AG10803 (cell line): ENCODE results near the gene SHMT2.
"Not testable (repeated sequence)": the region's sequence is repeated elsewhere in the genome, so short reads cannot be mapped to it uniquely, and the experiment has no call there.

Experiments used
- DNase-seq: peaks from one replicate; pipeline ENCODE4 v3.0.0; 2010; ENCODE audit warnings: low read depth
- H3K4me3 ChIP-seq: 2 replicates; pipeline ENCODE4 v1.5.1; 2011; ENCODE audit warnings: mild to moderate bottlenecking, low read length, control low read depth
- TF ChIP-seq, protein P1 (sequence below): conservative IDR thresholded peaks from 2 replicates; pipeline ENCODE4 v1.5.1; 2011; ENCODE audit warnings: mild to moderate bottlenecking, low read length, control low read depth, inconsistent platforms

Gene SHMT2

DNA sequence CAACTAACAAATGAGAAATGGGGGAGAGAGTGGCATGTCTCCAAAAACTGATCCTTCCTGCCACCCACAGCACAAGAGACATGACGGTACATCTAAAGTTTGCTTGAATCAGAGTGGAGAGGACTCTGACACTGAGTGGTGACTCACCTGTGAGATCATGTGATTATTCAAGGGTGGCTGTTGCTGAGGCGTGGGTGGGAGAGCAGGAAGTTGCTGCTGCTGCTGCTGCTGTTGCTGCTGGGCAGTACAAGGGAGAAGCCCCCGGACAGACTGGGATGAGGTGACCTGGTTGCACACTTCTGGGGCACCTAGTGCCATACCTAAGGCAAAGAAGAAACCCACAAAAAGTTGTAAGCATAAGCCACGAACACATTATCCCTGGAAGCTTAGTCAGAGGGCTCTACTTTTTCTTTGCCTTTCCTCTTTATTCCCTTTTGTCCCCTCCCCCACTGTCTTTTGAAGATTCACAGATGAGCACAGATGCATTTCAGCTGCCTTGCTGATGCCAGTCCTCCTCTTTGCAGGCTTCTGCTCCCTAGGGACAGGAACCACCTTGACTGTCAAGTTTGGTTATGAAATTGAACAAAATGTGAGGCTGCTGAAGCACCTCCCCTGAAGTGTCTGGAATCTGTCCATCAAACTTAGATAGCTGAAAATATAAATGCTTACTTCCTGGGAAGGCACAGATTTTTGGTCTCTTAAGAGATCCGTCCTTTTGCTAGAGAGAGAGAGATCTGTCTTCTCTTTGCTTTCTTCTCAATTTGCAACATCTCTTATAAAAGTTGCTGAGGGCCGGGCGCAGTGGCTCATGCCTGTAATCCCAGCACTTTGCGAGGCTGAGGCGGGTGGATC lies 50.9 kb downstream of the SHMT2 start:
- no peak overlapping the region for H3K4me3 ChIP-seq
- DNase-seq, result peak; percentile 85
- TF ChIP-seq, protein P1, sequence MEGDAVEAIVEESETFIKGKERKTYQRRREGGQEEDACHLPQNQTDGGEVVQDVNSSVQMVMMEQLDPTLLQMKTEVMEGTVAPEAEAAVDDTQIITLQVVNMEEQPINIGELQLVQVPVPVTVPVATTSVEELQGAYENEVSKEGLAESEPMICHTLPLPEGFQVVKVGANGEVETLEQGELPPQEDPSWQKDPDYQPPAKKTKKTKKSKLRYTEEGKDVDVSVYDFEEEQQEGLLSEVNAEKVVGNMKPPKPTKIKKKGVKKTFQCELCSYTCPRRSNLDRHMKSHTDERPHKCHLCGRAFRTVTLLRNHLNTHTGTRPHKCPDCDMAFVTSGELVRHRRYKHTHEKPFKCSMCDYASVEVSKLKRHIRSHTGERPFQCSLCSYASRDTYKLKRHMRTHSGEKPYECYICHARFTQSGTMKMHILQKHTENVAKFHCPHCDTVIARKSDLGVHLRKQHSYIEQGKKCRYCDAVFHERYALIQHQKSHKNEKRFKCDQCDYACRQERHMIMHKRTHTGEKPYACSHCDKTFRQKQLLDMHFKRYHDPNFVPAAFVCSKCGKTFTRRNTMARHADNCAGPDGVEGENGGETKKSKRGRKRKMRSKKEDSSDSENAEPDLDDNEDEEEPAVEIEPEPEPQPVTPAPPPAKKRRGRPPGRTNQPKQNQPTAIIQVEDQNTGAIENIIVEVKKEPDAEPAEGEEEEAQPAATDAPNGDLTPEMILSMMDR, result no peak

DNA sequence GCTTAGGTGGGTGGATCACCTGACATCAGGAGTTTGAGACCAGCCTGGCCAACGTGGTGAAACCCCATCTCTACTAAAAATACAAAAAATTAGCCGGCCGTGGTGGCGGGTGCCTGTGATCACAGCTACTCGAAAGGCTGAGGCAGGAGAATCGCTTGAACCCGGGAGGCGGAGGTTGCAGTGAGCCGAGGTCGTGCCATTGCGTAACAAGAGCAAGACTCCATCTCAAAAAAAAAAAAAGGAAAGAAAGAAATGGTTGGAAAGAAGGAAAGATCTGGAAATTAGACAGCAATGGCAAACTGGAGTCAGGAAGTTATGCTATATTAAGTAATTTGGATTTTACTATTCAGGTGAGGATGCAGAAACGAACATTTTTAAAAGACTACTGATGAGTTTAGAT lies 52.6 kb downstream of the SHMT2 start:
- DNase-seq, H3K4me3 ChIP-seq: not testable (repeated sequence)
